Measurements from ENCODE around the gene C4orf50.

GRCh38 chr4:6005175-6005574 is 13.1 kb downstream of the C4orf50 start:
- no peak for TF ChIP-seq CTCF (IDR thresholded peaks at IDR 0.05; ENCODE audit: insufficient read depth, low read depth, low read length)
- TF ChIP-seq EZH2 (IDR thresholded peaks at IDR 0.05; ENCODE audit: insufficient read depth, low read length): no peak

All from astrocyte (in vitro differentiated cells and primary cell).